ENCODE data around the gene TRABD. TPM values are rescaled to one million over a fixed set of nuclear protein-coding genes. Genes with fewer than 3 reads are reported as not detected.

Gene TRABD
- total RNA-seq, 1 donor from 2014 or later = 44.4 TPM

GRCh38 chr22:50157709-50158375, 27.9 kb upstream of the TRABD start:
- H3K4me1 Mint-ChIP-seq = no peaks in the 10 kb centered on the region
- no peak for DNase-seq (ENCODE audit: low spot score in 2 of 2, unreplicated experiment in 2 of 2)
- no peak overlapping the region for H3K27ac Mint-ChIP-seq
- no peak overlapping the region for H3K4me3 Mint-ChIP-seq
- TF ChIP-seq CTCF (IDR thresholded peaks at IDR 0.05; ENCODE audit: unreplicated experiment) = no peak
- H3K27me3 Mint-ChIP-seq (ENCODE audit: low read depth) = peaks cover 29% of the 10 kb centered on the region
- no peaks in the 10 kb centered on the region for H3K36me3 Mint-ChIP-seq
- no peaks in the 10 kb centered on the region for H3K9me3 Mint-ChIP-seq

GRCh38 chr22:50160947-50161346, 24.8 kb upstream of the TRABD start:
- Mint-ChIP-seq H3K9me3 (no peaks in the 10 kb centered on the region), H3K4me3 (no peak overlapping the region), H3K4me1 (no peaks in the 10 kb centered on the region), H3K27ac (no peak overlapping the region), H3K27me3 (ENCODE audit: low read depth) (peaks cover 31% of the 10 kb centered on the region), H3K36me3 (no peaks in the 10 kb centered on the region)
- TF ChIP-seq CTCF (IDR thresholded peaks at IDR 0.05; ENCODE audit: unreplicated experiment) = no peak
- no peak for DNase-seq (ENCODE audit: low spot score in 2 of 2, unreplicated experiment in 2 of 2)

- Mint-ChIP-seq H3K27me3 (ENCODE audit: low read depth) (peaks cover 31% of the 10 kb centered on the region), H3K27ac (no peak overlapping the region), H3K36me3 (no peaks in the 10 kb centered on the region), H3K9me3 (no peaks in the 10 kb centered on the region), H3K4me3 (no peak overlapping the region), H3K4me1 (no peaks in the 10 kb centered on the region)
- TF ChIP-seq CTCF (IDR thresholded peaks at IDR 0.05; ENCODE audit: unreplicated experiment) = no peak
- DNase-seq (ENCODE audit: low spot score in 2 of 2, unreplicated experiment in 2 of 2) = no peak
Observed at GRCh38 chr22:50161508-50162390, 24.0 kb upstream of the TRABD start.

GRCh38 chr22:50162391-50162956, 23.2 kb upstream of the TRABD start:
- no peaks in the 10 kb centered on the region for H3K9me3 Mint-ChIP-seq
- DNase-seq (ENCODE audit: low spot score in 2 of 2, unreplicated experiment in 2 of 2) = no peak
- H3K4me1 Mint-ChIP-seq = no peaks in the 10 kb centered on the region
- TF ChIP-seq CTCF (IDR thresholded peaks at IDR 0.05; ENCODE audit: unreplicated experiment) = no peak
- H3K27me3 Mint-ChIP-seq (ENCODE audit: low read depth) = peaks cover 26% of the 10 kb centered on the region
- H3K4me3 Mint-ChIP-seq = no peak overlapping the region
- H3K27ac Mint-ChIP-seq = no peak overlapping the region
- H3K36me3 Mint-ChIP-seq = no peaks in the 10 kb centered on the region

GRCh38 chr22:50165436-50166123, 20.1 kb upstream of the TRABD start:
- H3K4me3 Mint-ChIP-seq = no peak overlapping the region
- no peak for TF ChIP-seq CTCF (IDR thresholded peaks at IDR 0.05; ENCODE audit: unreplicated experiment)
- H3K27ac Mint-ChIP-seq = no peak overlapping the region
- H3K27me3 Mint-ChIP-seq (ENCODE audit: low read depth) = peaks cover 23% of the 10 kb centered on the region
- peaks cover 5% of the 10 kb centered on the region for H3K4me1 Mint-ChIP-seq
- H3K36me3 Mint-ChIP-seq = no peaks in the 10 kb centered on the region
- H3K9me3 Mint-ChIP-seq = no peaks in the 10 kb centered on the region
- no peak for DNase-seq (ENCODE audit: low spot score in 2 of 2, unreplicated experiment in 2 of 2)
